Vagina (tissue), 2 donors: ENCODE measurements around the gene PKP4. TPM values are rescaled to one million over a fixed set of nuclear protein-coding genes. Genes with fewer than 3 reads are reported as not detected.

Source experiments
- DNase-seq, 2 donors: peaks; one replicate each; pipeline ENCODE4 v3.0.0-alpha.2; 2017; ENCODE audit errors: extremely low spot score in 2 of 2
- H3K27ac ChIP-seq: fragments of 200-600 bp; sonication (generic); one replicate; pipeline ENCODE4 v1.5.1; 2019
- H3K27me3 ChIP-seq: fragments of 200-600 bp; sonication (generic); one replicate; pipeline ENCODE4 v1.5.1; 2019
- H3K36me3 ChIP-seq, 2 donors: fragments of 200-600 bp; sonication (generic); one replicate each; pipeline ENCODE4 v1.5.1; 2017 to 2019
- H3K4me1 ChIP-seq: fragments of 200-600 bp; sonication (generic); one replicate; pipeline ENCODE4 v1.5.1; 2019
- H3K4me3 ChIP-seq, 2 donors: fragments of 200-600 bp; sonication (generic); 1 replicate in 1 of 2; 2 replicates in 1 of 2; pipeline ENCODE4 v1.5.1; 2016 to 2019
- H3K9me3 ChIP-seq: fragments of 200-600 bp; sonication (generic); one replicate; pipeline ENCODE4 v1.5.1; 2019
- POLR2A ChIP-seq, 2 donors: fragments of 450-650 bp; IDR thresholded peaks; one replicate each; pipeline ENCODE4 v1.6.1; 2017; ENCODE audit warnings: antibody characterized with exemption in 2 of 2, mild to moderate bottlenecking in 2 of 2, moderate library complexity in 2 of 2
- POLR2AphosphoS5 ChIP-seq, 2 donors: sonication (generic); formaldehyde crosslinking; IDR thresholded peaks; one replicate each; pipeline ENCODE4 v1.9.0; 2017; ENCODE audit warnings: antibody characterized with exemption in 2 of 2, mild to moderate bottlenecking in 2 of 2, low read depth in 1 of 2; ENCODE audit not compliant: insufficient read depth in 1 of 2
- intact Hi-C: fragments of 100-400 bp; cut with DNase I; formaldehyde crosslinking; loops from one replicate; pipeline ENCODE4 v1.15.1; 2023
- small RNA-seq: library from RNA; depleted of rRNA; stranded (forward); fragments of <200 nt; gene quantifications from one replicate; pipeline ENCODE3, GENCODE V24; 2016
- total RNA-seq: library from RNA; depleted of rRNA; stranded (reverse); fragments of >200 nt; gene quantifications from one replicate; pipeline ENCODE4 v1.2.3, GENCODE V29; 2016
- TF ChIP-seq, protein P1 (sequence below), 3 experiments: fragments of 450-650 bp in 2 of 3; fragments of 200-600 bp in 1 of 3; sonication (generic) in 1 of 3; IDR thresholded peaks; one replicate each; pipeline ENCODE4 v1.5.1; 2017 to 2019; ENCODE audit warnings: antibody characterized with exemption in 3 of 3, mild to moderate bottlenecking in 2 of 3, moderate library complexity in 2 of 3

Gene PKP4
- total RNA-seq, 1 donor from 2014 or later: 71.5 TPM

GRCh38 chr2:158731386-158731785 is 274.6 kb downstream of the PKP4 start:
- Histone ChIP-seq H3K36me3 (no peaks in the 10 kb centered on the region), H3K27ac (no peak overlapping the region), H3K4me1 (peaks cover 25% of the 10 kb centered on the region), H3K4me3 (no peak overlapping the region), H3K9me3 (no peaks in the 10 kb centered on the region), H3K27me3 (no peaks in the 10 kb centered on the region)
- intact Hi-C loops: no loop called here
- TF ChIP-seq POLR2A (IDR thresholded peaks at IDR 0.05): no peak
- TF ChIP-seq, protein P1, sequence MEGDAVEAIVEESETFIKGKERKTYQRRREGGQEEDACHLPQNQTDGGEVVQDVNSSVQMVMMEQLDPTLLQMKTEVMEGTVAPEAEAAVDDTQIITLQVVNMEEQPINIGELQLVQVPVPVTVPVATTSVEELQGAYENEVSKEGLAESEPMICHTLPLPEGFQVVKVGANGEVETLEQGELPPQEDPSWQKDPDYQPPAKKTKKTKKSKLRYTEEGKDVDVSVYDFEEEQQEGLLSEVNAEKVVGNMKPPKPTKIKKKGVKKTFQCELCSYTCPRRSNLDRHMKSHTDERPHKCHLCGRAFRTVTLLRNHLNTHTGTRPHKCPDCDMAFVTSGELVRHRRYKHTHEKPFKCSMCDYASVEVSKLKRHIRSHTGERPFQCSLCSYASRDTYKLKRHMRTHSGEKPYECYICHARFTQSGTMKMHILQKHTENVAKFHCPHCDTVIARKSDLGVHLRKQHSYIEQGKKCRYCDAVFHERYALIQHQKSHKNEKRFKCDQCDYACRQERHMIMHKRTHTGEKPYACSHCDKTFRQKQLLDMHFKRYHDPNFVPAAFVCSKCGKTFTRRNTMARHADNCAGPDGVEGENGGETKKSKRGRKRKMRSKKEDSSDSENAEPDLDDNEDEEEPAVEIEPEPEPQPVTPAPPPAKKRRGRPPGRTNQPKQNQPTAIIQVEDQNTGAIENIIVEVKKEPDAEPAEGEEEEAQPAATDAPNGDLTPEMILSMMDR (IDR thresholded peaks at IDR 0.05): no peak
- TF ChIP-seq POLR2AphosphoS5 (IDR thresholded peaks at IDR 0.05; ENCODE audit: insufficient read depth in 1 of 2, low read depth in 1 of 2): no peak
- DNase-seq: no peak

Small RNA genes within 50 kb of the gene (small RNA-seq; reads per million reads assigned to genes)
- gene AC005042.3 (not detected), gene RN7SL393P (not detected)

Other genes starting within 250 kb of the PKP4 start
- gene CCDC148, start 199 bp upstream of the PKP4 start, total RNA-seq: not detected